HepG2 (cell line): Measurements from ENCODE around the gene ATG9A. TPM values are rescaled to one million over a fixed set of nuclear protein-coding genes. Genes with fewer than 3 reads are reported as not detected.
A peak's percentile ranks its signal among the peaks of the same experiment; 100 is the strongest.

Experiments used
- ATAC-seq: fragments of 200-7000 bp; cut with Tn5 transposase; 3 replicates; pipeline ENCODE4 v1.9.1; 2020; ENCODE audit warnings: mild to moderate bottlenecking, moderate library complexity
- BruUV-seq: library from RNA; stranded (reverse); fragments of 400-500 nt; replicated peaks from 2 replicates; lab custom pipeline; 2021; lab: Mats Ljungman, UMichigan
- CTCF ChIA-PET: fragments of 300-600 bp; formaldehyde crosslinking; extraction: SDS; loops from one replicate; lab custom pipeline; 2021; ENCODE audit warnings: low total read pairs, inconsistent platforms, low intra/inter-chr PET ratio; lab: Yijun Ruan, JAX
- POLR2A ChIA-PET: fragments of 350-600 bp; sonication (Branson Sonifier 250); formaldehyde crosslinking; loops from one replicate; lab custom pipeline; 2020; ENCODE audit warnings: antibody characterized with exemption, inconsistent platforms; lab: Yijun Ruan, JAX
- DNase-seq: peaks from one replicate; pipeline ENCODE4 v3.0.0-alpha.2; 2015; ENCODE audit warnings: low spot score
- FAIRE-seq: peaks from 3 replicates; lab custom pipeline; 2011; peaks lifted over from hg19 to GRCh38; lab: Jason Lieb, UNC
- H2AFZ ChIP-seq: one replicate; pipeline ENCODE4 v1.6.1; 2011; ENCODE audit warnings: low read length, inconsistent platforms
- H3K27ac ChIP-seq: fragments of 300-600 bp; 3 replicates; pipeline ENCODE4 v1.8.0; 2011; ENCODE audit warnings: mixed run types, mild to moderate bottlenecking, mixed read lengths, low read length, inconsistent platforms; ENCODE audit not compliant: insufficient read depth; ENCODE audit errors: extremely low read length
- H3K27me3 ChIP-seq, 2 experiments: fragments of 200-600 bp in 1 of 2; 2 replicates in 1 of 2; 3 replicates in 1 of 2; pipeline versions ENCODE4 v1.6.0 to v1.8.0; 2011; ENCODE audit warnings: low read length in 2 of 2, mild to moderate bottlenecking in 2 of 2, moderate library complexity in 2 of 2, inconsistent platforms in 1 of 2; ENCODE audit not compliant: insufficient read depth in 2 of 2, control insufficient read depth in 1 of 2
- H3K36me3 ChIP-seq, 2 experiments: fragments of 200-600 bp in 1 of 2; replicated peaks in 1 of 2; 2 replicates in 1 of 2; 3 replicates in 1 of 2; pipeline versions ENCODE4 v1.5.1 to v1.8.0; 2011; ENCODE audit warnings: low read length in 2 of 2, inconsistent platforms in 1 of 2; ENCODE audit not compliant: insufficient read depth in 2 of 2, control insufficient read depth in 1 of 2
- H3K4me1 ChIP-seq: 2 replicates; pipeline ENCODE4 v1.5.1; 2012; ENCODE audit warnings: low read length, inconsistent platforms; ENCODE audit not compliant: insufficient read depth
- H3K4me2 ChIP-seq: 2 replicates; pipeline ENCODE4 v1.6.0; 2011; ENCODE audit warnings: low read depth, low read length, inconsistent platforms
- H3K4me3 ChIP-seq, 3 experiments: fragments of 200-600 bp in 1 of 3; sonication (generic), shearing (Covaris generic) in 1 of 3; replicated peaks in 1 of 3; 2 replicates each; pipeline ENCODE4 v1.5.1; 2011 to 2016; ENCODE audit warnings: low read length in 3 of 3, inconsistent platforms in 2 of 3, low read depth in 2 of 3, mild to moderate bottlenecking in 2 of 3, control low read depth in 1 of 3, mixed read lengths in 1 of 3; ENCODE audit not compliant: insufficient read depth in 1 of 3
- H3K79me2 ChIP-seq: one replicate; pipeline ENCODE4 v1.6.1; 2011; ENCODE audit warnings: low read length, inconsistent platforms; ENCODE audit not compliant: insufficient read depth
- H3K9ac ChIP-seq: 2 replicates; pipeline ENCODE4 v1.6.0; 2011; ENCODE audit warnings: mild to moderate bottlenecking, low read depth, low read length, inconsistent platforms; ENCODE audit not compliant: insufficient read depth
- H3K9me3 ChIP-seq: 2 replicates; pipeline ENCODE4 v1.5.1; 2012; ENCODE audit warnings: mild to moderate bottlenecking, low read length
- H4K20me1 ChIP-seq: 2 replicates; pipeline ENCODE4 v1.6.0; 2011; ENCODE audit warnings: inconsistent platforms, mild to moderate bottlenecking, low read length, moderate library complexity; ENCODE audit not compliant: insufficient read depth
- ASH2L ChIP-seq: fragments of 300-600, 200-600 bp; sonication (generic); IDR thresholded peaks from 2 replicates; pipeline ENCODE4 v1.7.0; 2017; ENCODE audit warnings: low read depth, mild to moderate bottlenecking, moderate library complexity, mixed read lengths, low read length; ENCODE audit not compliant: insufficient read length
- FLYWCH1 ChIP-seq: sonication (generic); formaldehyde crosslinking; IDR thresholded peaks from 2 replicates; pipeline ENCODE4 v1.8.1; 2023; ENCODE audit warnings: mild to moderate bottlenecking, missing genetic modification reagents
- GABPA ChIP-seq, 2 experiments: IDR thresholded peaks; 2 replicates each; pipeline ENCODE4 v1.6.1; 2011 to 2016; ENCODE audit warnings: low read depth in 2 of 2, low read length in 1 of 2, missing biosample characterization in 1 of 2, missing genetic modification characterization in 1 of 2
- HDAC6 ChIP-seq: fragments of 200-600 bp; sonication (generic); IDR thresholded peaks from 2 replicates; pipeline ENCODE4 v1.7.0; 2017; ENCODE audit warnings: mild to moderate bottlenecking, antibody characterized with exemption, low read length, low read depth
- KLF11 ChIP-seq: IDR thresholded peaks from 2 replicates; pipeline ENCODE4 v1.6.1; 2016; ENCODE audit warnings: missing compliant biosample characterization
- NFYB ChIP-seq: sonication (generic); formaldehyde crosslinking; IDR thresholded peaks from 2 replicates; pipeline ENCODE4 v1.4.0; 2020; ENCODE audit warnings: missing genetic modification reagents
- SIN3B ChIP-seq: fragments of 150-350 bp; IDR thresholded peaks from 2 replicates; pipeline ENCODE4 v1.6.1; 2014; ENCODE audit warnings: low read length
- SMAD3 ChIP-seq: sonication (generic); formaldehyde crosslinking; IDR thresholded peaks from 2 replicates; pipeline ENCODE4 v1.4.0; 2020; ENCODE audit warnings: missing genetic modification reagents
- SMARCC2 ChIP-seq: fragments of 450-650 bp; IDR thresholded peaks from 2 replicates; pipeline ENCODE4 v1.6.1; 2017; ENCODE audit warnings: antibody characterized with exemption, mild to moderate bottlenecking
- SPEN ChIP-seq: sonication (generic); formaldehyde crosslinking; IDR thresholded peaks from 2 replicates; pipeline ENCODE4 v1.5.1; 2020; ENCODE audit warnings: low read depth, mild to moderate bottlenecking, missing genetic modification reagents
- XRCC5 ChIP-seq: fragments of 200-400 bp; formaldehyde crosslinking; optimal IDR thresholded peaks from 2 replicates; pipeline ENCODE3; 2017; ENCODE audit warnings: mild to moderate bottlenecking, low read length
- ZNF337 ChIP-seq: sonication (generic); formaldehyde crosslinking; IDR thresholded peaks from 2 replicates; pipeline ENCODE4 v1.5.1; 2020; ENCODE audit warnings: missing genetic modification reagents, low read depth, mild to moderate bottlenecking, borderline replicate concordance
- WGBS: methylation state at CpG from one replicate; pipeline ENCODE4 v1.1.6; 2017; ENCODE audit warnings: low lambda C conversion rate; 5-methylcytosine and 5-hydroxymethylcytosine counted together
- in situ Hi-C: cut with HindIII; loops from 2 replicates; pipeline ENCODE4 v1.10.0; 2017; ENCODE audit warnings: low pct_unique_long_range_greater_than_20kb; ENCODE audit not compliant: extremely low pct_ligation_motif_present
- intact Hi-C: fragments of 100-400 bp; cut with micrococcal nuclease; formaldehyde crosslinking; loops from one replicate; pipeline ENCODE4 v1.10.0; 2022; ENCODE audit not compliant: unreplicated experiment
- polyA plus RNA-seq, 8 experiments: library from polyadenylated mRNA; depleted of rRNA in 3 of 8; stranded (reverse) in 7 of 8; unstranded in 1 of 8; fragments of >200 nt; fragmentation: Illumina TruSeq in 4 of 8; extraction: Trizol in 4 of 8; gene quantifications; 2 replicates each; pipeline versions ENCODE4 v1.2.1 to v1.2.3, GENCODE V29; 2011 to 2016; ENCODE audit warnings: low read depth in 4 of 8, missing spikeins in 1 of 8, mixed read lengths in 1 of 8; ENCODE audit not compliant: insufficient read depth in 1 of 8
- total RNA-seq, 5 experiments: library from RNA; depleted of rRNA; stranded (reverse); fragments of >200 nt; fragmentation: Illumina TruSeq; extraction: Trizol; gene quantifications; 2 replicates each; pipeline ENCODE4 v1.2.3, GENCODE V29; 2016; ENCODE audit warnings: low read depth in 1 of 5
- TF ChIP-seq, protein P1 (sequence below): sonication (generic); formaldehyde crosslinking; IDR thresholded peaks from 2 replicates; pipeline ENCODE4 v1.4.0; 2020; ENCODE audit warnings: mild to moderate bottlenecking, missing genetic modification reagents
- TF ChIP-seq, protein P2 (sequence below): sonication (generic); formaldehyde crosslinking; IDR thresholded peaks from 2 replicates; pipeline ENCODE4 v1.8.1; 2023; ENCODE audit warnings: mild to moderate bottlenecking, inconsistent platforms, moderate library complexity, missing genetic modification reagents, borderline replicate concordance
- TF ChIP-seq, protein P3 (sequence below): sonication (generic); formaldehyde crosslinking; IDR thresholded peaks from 2 replicates; pipeline ENCODE4 v1.9.0; 2021; ENCODE audit warnings: missing genetic modification reagents, mild to moderate bottlenecking, borderline replicate concordance
- TF ChIP-seq, protein P4 (sequence below), 2 experiments: sonication (generic) in 1 of 2; formaldehyde crosslinking in 1 of 2; IDR thresholded peaks; 2 replicates each; pipeline versions ENCODE4 v1.5.1 to v1.6.1; 2011 to 2020; ENCODE audit warnings: borderline replicate concordance in 1 of 2, low read depth in 1 of 2, low read length in 1 of 2, mild to moderate bottlenecking in 1 of 2, missing genetic modification reagents in 1 of 2, moderate library complexity in 1 of 2

Gene ATG9A
- total and polyA plus RNA-seq, 2 of the 13 experiments (the other 11 are each of a cell fraction or from before 2014, with no cell fraction given): 35.0 to 131 TPM

GRCh38 chr2:219249203-219249980 lies 20.0 kb upstream of the ATG9A start:
- Histone ChIP-seq H3K4me3 (peak overlapping the region; percentile 24 to 61 (median 25)), H3K9ac (peak overlapping the region; percentile 80), H3K27ac (peak overlapping the region; percentile 91), H3K36me3 (peaks cover 1 to 13% of the 10 kb centered on the region in 2 experiments; a peak in 4 of 5 replicates), H3K79me2 (peaks cover 14% of the 10 kb centered on the region), H3K4me1 (peaks cover 82% of the 10 kb centered on the region), H3K27me3 (peaks cover 0 to 11% of the 10 kb centered on the region in 2 experiments; a peak in 3 of 5 replicates), H2AFZ (no peak overlapping the region), H3K4me2 (peak overlapping the region; percentile 94), H4K20me1 (no peaks in the 10 kb centered on the region), H3K9me3 (no peaks in the 10 kb centered on the region)
- BruUV-seq: no TSS peak
- ChIA-PET POLR2A (interaction anchor here (0.6 to 5.7 kb wide), 34 partner anchors 9 to 467 kb away, joined by 3 to 73 read pairs (median 5); partner anchors contain the start of genes ABCB6, ANKZF1, ATG9A and CNPPD1), CTCF (interaction anchor here (1.6 kb wide), 1 partner anchor 45 kb away, joined by 5 read pairs; no protein-coding TSS in a partner anchor)
- DNase-seq: peak; percentile 96
- WGBS: 2% methylated on average over 6 of the region's 7 CpGs
- in situ Hi-C loops (no loop called here), intact Hi-C loops (loop anchor here (1.0 to 2.0 kb wide), 2 partner anchors 30 to 45 kb away; partner anchors contain the start of gene DNAJB2)
- peak; percentile 100 for FAIRE-seq
- peak; percentile 85 for ATAC-seq
- TF ChIP-seq, protein P1, sequence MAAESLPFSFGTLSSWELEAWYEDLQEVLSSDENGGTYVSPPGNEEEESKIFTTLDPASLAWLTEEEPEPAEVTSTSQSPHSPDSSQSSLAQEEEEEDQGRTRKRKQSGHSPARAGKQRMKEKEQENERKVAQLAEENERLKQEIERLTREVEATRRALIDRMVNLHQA: no peak
- TF ChIP-seq SMARCC2 (no peak), XRCC5 (peak; percentile 68), FLYWCH1 (CRISPR knock-in tag) (no peak; the same call in 1 of the 2 replicates), ASH2L (peak; percentile 94), HDAC6 (no peak), SPEN (peak; percentile 74), NFYB (CRISPR knock-in tag) (0 out of 2 replicates have a peak, but pooled peaks have one; percentile 6), KLF11 (CRISPR knock-in tag) (no peak), SIN3B (0 out of 2 replicates have a peak, but pooled peaks have one; percentile 43), SMAD3 (CRISPR knock-in tag) (no peak; the same call in 1 of the 2 replicates), GABPA (IDR thresholded peaks at IDR 0.05; ENCODE audit: low read depth, low read length) (no peak), GABPA (CRISPR knock-in tag; IDR thresholded peaks at IDR 0.05; ENCODE audit: low read depth) (peak; percentile 83), ZNF337 (0 out of 2 replicates have a peak, but pooled peaks have one; percentile 76)
- TF ChIP-seq, protein P2, sequence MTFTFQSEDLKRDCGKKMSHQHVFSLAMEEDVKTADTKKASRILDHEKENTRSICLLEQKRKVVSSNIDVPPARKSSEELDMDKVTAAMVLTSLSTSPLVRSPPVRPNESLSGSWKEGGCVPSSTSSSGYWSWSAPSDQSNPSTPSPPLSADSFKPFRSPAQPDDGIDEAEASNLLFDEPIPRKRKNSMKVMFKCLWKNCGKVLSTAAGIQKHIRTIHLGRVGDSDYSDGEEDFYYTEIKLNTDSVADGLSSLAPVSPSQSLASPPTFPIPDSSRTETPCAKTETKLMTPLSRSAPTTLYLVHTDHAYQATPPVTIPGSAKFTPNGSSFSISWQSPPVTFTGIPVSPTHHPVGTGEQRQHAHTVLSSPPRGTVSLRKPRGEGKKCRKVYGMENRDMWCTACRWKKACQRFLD (CRISPR knock-in tag): no peak
- TF ChIP-seq, protein P3, sequence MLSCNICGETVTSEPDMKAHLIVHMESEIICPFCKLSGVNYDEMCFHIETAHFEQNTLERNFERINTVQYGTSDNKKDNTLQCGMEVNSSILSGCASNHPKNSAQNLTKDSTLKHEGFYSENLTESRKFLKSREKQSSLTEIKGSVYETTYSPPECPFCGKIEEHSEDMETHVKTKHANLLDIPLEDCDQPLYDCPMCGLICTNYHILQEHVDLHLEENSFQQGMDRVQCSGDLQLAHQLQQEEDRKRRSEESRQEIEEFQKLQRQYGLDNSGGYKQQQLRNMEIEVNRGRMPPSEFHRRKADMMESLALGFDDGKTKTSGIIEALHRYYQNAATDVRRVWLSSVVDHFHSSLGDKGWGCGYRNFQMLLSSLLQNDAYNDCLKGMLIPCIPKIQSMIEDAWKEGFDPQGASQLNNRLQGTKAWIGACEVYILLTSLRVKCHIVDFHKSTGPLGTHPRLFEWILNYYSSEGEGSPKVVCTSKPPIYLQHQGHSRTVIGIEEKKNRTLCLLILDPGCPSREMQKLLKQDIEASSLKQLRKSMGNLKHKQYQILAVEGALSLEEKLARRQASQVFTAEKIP (CRISPR knock-in tag): no peak
- TF ChIP-seq, protein P4, sequence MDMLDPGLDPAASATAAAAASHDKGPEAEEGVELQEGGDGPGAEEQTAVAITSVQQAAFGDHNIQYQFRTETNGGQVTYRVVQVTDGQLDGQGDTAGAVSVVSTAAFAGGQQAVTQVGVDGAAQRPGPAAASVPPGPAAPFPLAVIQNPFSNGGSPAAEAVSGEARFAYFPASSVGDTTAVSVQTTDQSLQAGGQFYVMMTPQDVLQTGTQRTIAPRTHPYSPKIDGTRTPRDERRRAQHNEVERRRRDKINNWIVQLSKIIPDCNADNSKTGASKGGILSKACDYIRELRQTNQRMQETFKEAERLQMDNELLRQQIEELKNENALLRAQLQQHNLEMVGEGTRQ (IDR thresholded peaks at IDR 0.05; ENCODE audit: low read depth, low read length): no peak
- TF ChIP-seq, protein P4 (CRISPR knock-in tag; IDR thresholded peaks at IDR 0.05; ENCODE audit: borderline replicate concordance): no peak; the same call in 1 of the 2 replicates
